Measurements from ENCODE around the gene C1QTNF12. TPM values are rescaled to one million over a fixed set of nuclear protein-coding genes. Genes with fewer than 3 reads are reported as not detected.

Gene C1QTNF12
- polyA plus RNA-seq, 1 of the 3 experiments (the other 2 are of a cell fraction), result 0.59 TPM

- TF ChIP-seq, protein P1, sequence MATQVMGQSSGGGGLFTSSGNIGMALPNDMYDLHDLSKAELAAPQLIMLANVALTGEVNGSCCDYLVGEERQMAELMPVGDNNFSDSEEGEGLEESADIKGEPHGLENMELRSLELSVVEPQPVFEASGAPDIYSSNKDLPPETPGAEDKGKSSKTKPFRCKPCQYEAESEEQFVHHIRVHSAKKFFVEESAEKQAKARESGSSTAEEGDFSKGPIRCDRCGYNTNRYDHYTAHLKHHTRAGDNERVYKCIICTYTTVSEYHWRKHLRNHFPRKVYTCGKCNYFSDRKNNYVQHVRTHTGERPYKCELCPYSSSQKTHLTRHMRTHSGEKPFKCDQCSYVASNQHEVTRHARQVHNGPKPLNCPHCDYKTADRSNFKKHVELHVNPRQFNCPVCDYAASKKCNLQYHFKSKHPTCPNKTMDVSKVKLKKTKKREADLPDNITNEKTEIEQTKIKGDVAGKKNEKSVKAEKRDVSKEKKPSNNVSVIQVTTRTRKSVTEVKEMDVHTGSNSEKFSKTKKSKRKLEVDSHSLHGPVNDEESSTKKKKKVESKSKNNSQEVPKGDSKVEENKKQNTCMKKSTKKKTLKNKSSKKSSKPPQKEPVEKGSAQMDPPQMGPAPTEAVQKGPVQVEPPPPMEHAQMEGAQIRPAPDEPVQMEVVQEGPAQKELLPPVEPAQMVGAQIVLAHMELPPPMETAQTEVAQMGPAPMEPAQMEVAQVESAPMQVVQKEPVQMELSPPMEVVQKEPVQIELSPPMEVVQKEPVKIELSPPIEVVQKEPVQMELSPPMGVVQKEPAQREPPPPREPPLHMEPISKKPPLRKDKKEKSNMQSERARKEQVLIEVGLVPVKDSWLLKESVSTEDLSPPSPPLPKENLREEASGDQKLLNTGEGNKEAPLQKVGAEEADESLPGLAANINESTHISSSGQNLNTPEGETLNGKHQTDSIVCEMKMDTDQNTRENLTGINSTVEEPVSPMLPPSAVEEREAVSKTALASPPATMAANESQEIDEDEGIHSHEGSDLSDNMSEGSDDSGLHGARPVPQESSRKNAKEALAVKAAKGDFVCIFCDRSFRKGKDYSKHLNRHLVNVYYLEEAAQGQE (IDR thresholded peaks at IDR 0.05; ENCODE audit: low read depth, low read length), result no peak
- TF ChIP-seq JUND (IDR thresholded peaks at IDR 0.05), result peak; percentile 55; the same call in 1 of the 2 replicates
- no peak for TF ChIP-seq ELF1 (IDR thresholded peaks at IDR 0.05)
- TF ChIP-seq RAD21 (IDR thresholded peaks at IDR 0.05; ENCODE audit: low read length), result no peak
- TF ChIP-seq NFIC (IDR thresholded peaks at IDR 0.05; ENCODE audit: borderline replicate concordance), result peak; percentile 4; the same call in 1 of the 2 replicates
- no peak for TF ChIP-seq MXI1 (IDR thresholded peaks at IDR 0.05; ENCODE audit: low read depth, low read length)
Observed at GRCh38 chr1:1264868-1265272, 18.3 kb upstream of the C1QTNF12 start (continued).

GRCh38 chr1:1264026-1264425 lies 17.5 kb upstream of the C1QTNF12 start:
- no peak overlapping the region for H2AFZ ChIP-seq (ENCODE audit: low read depth)
- no peaks in the 10 kb centered on the region for H3K9me2 ChIP-seq
- H3K4me3 ChIP-seq (ENCODE audit: low read depth in 2 of 2, low read length in 1 of 2), result no peak overlapping the region
- H3K9ac ChIP-seq, result no peak overlapping the region
- ChIA-PET CTCF (interaction anchor here (1.2 to 2.0 kb wide), 2 partner anchors 27 to 141 kb away, joined by 7 to 8 read pairs; no protein-coding TSS in a partner anchor), POLR2A (interaction anchor here (0.6 to 1.4 kb wide), 2 partner anchors 10 to 166 kb away, joined by 3 read pairs; partner anchors contain the start of gene UBE2J2)
- WGBS (ENCODE audit: low lambda C conversion rate), result 83% methylated on average over 9 of the region's 9 CpGs
- DNase-seq, result no peak
- H3K4me1 ChIP-seq (ENCODE audit: control insufficient read depth in 1 of 2, insufficient read depth in 2 of 2, low read depth in 1 of 2, low read length in 1 of 2), result peaks cover 0 to 4% of the 10 kb centered on the region in 2 experiments; a peak in 2 of 4 replicates
- H4K20me1 ChIP-seq (ENCODE audit: insufficient read depth), result peaks cover 58% of the 10 kb centered on the region
- peaks cover 66% of the 10 kb centered on the region for H3K79me2 ChIP-seq (ENCODE audit: insufficient read depth)
- TF ChIP-seq TAF1 (IDR thresholded peaks at IDR 0.05; ENCODE audit: borderline replicate concordance, low read depth, low read length) (no peak), CHD2 (IDR thresholded peaks at IDR 0.05; ENCODE audit: low read length, partially characterized antibody) (no peak), RAD21 (IDR thresholded peaks at IDR 0.05; ENCODE audit: low read length) (no peak), JUND (IDR thresholded peaks at IDR 0.05) (no peak), CTCF (IDR thresholded peaks at IDR 0.05) (no peak), TEAD4 (IDR thresholded peaks at IDR 0.05; ENCODE audit: borderline replicate concordance, insufficient read depth) (no peak), SMC3 (IDR thresholded peaks at IDR 0.05; ENCODE audit: low read depth, low read length) (no peak)
- TF ChIP-seq, protein P1 (IDR thresholded peaks at IDR 0.05; ENCODE audit: low read depth, low read length), result no peak
- H3K9me3 ChIP-seq, result no peaks in the 10 kb centered on the region
- peak overlapping the region in 1 of 2 experiments; percentile 73; a peak in 2 of 4 replicates for H3K27ac ChIP-seq (ENCODE audit: low read depth in 2 of 2, low read length in 1 of 2)
- no peaks in the 10 kb centered on the region for H3K27me3 ChIP-seq (ENCODE audit: insufficient read depth)
- H3K36me3 ChIP-seq (replicated peaks in 1 of 2; ENCODE audit: control insufficient read depth in 1 of 2, insufficient read depth in 2 of 2, low read length in 1 of 2), result peaks cover 19 to 57% of the 10 kb centered on the region in 2 experiments
- H3K4me2 ChIP-seq, result no peak overlapping the region
- peaks cover 17% of the 10 kb centered on the region for H3F3A ChIP-seq (replicated peaks; ENCODE audit: insufficient read depth)

Measured in SK-N-SH (cell line).